Ishikawa (cell line): ENCODE measurements around the gene TIMM50.

Source experiments
- CEBPB ChIP-seq: IDR thresholded peaks from 2 replicates; pipeline ENCODE4 v1.6.1; 2012
- CREB1 ChIP-seq: IDR thresholded peaks from 2 replicates; pipeline ENCODE4 v1.6.1; 2012; ENCODE audit warnings: low read depth
- EGR1 ChIP-seq: IDR thresholded peaks from 2 replicates; pipeline ENCODE4 v1.6.1; 2012
- EP300 ChIP-seq: IDR thresholded peaks from 2 replicates; pipeline ENCODE4 v1.6.1; 2012; ENCODE audit warnings: borderline replicate concordance
- FOXM1 ChIP-seq: IDR thresholded peaks from 2 replicates; pipeline ENCODE4 v1.6.1; 2012; ENCODE audit warnings: low read depth, borderline replicate concordance
- MAX ChIP-seq: IDR thresholded peaks from 2 replicates; pipeline ENCODE4 v1.6.1; 2012
- NFIC ChIP-seq: IDR thresholded peaks from 2 replicates; pipeline ENCODE4 v1.6.1; 2012
- RAD21 ChIP-seq: IDR thresholded peaks from 2 replicates; pipeline ENCODE4 v1.6.1; 2012; ENCODE audit warnings: low read depth
- REST ChIP-seq: IDR thresholded peaks from 2 replicates; pipeline ENCODE4 v1.6.1; 2012; ENCODE audit warnings: low read depth, mild to moderate bottlenecking
- TAF1 ChIP-seq: IDR thresholded peaks from 2 replicates; pipeline ENCODE4 v1.6.1; 2012; ENCODE audit warnings: low read depth, mild to moderate bottlenecking
- TCF12 ChIP-seq: IDR thresholded peaks from 2 replicates; pipeline ENCODE4 v1.6.1; 2012; ENCODE audit warnings: low read depth
- TEAD4 ChIP-seq: IDR thresholded peaks from 2 replicates; pipeline ENCODE4 v1.6.1; 2012
- USF1 ChIP-seq: IDR thresholded peaks from 2 replicates; pipeline ENCODE4 v1.6.1; 2012
- YY1 ChIP-seq: IDR thresholded peaks from 2 replicates; pipeline ENCODE4 v1.6.1; 2012; ENCODE audit warnings: low read depth
- ZBTB7A ChIP-seq: IDR thresholded peaks from 2 replicates; pipeline ENCODE4 v1.6.1; 2012; ENCODE audit warnings: low read depth

The TIMM50 gene

GRCh38 chr19:39473443-39473960, 7.1 kb upstream of the TIMM50 start:
- TF ChIP-seq TAF1 (no peak), ZBTB7A (no peak), RAD21 (no peak), YY1 (no peak), FOXM1 (no peak), NFIC (no peak), EP300 (no peak), USF1 (no peak), CEBPB (no peak)

GRCh38 chr19:39474139-39474620, 6.5 kb upstream of the TIMM50 start:
- TF ChIP-seq RAD21 (peak; percentile 38; the same call in 1 of the 2 replicates), EP300 (no peak)

GRCh38 chr19:39475748-39476147, 4.9 kb upstream of the TIMM50 start:
- no peak for TF ChIP-seq TAF1
- no peak for TF ChIP-seq NFIC
- no peak for TF ChIP-seq TCF12
- TF ChIP-seq CEBPB: no peak
- no peak for TF ChIP-seq REST
- TF ChIP-seq EGR1: no peak
- no peak for TF ChIP-seq EP300
- TF ChIP-seq FOXM1: no peak
- no peak for TF ChIP-seq RAD21
- TF ChIP-seq YY1: no peak
- no peak for TF ChIP-seq USF1
- TF ChIP-seq MAX: no peak
- no peak for TF ChIP-seq CREB1
- no peak for TF ChIP-seq TEAD4
- no peak for TF ChIP-seq ZBTB7A

- TF ChIP-seq CEBPB: no peak
- TF ChIP-seq YY1: no peak
- no peak for TF ChIP-seq EP300
- TF ChIP-seq FOXM1: no peak
- no peak for TF ChIP-seq REST
- TF ChIP-seq CREB1: no peak
- TF ChIP-seq USF1: no peak
- no peak for TF ChIP-seq ZBTB7A
- no peak for TF ChIP-seq TEAD4
- no peak for TF ChIP-seq EGR1
- no peak for TF ChIP-seq TCF12
- no peak for TF ChIP-seq MAX
- TF ChIP-seq TAF1: no peak
- TF ChIP-seq NFIC: no peak
- no peak for TF ChIP-seq RAD21
Measured at GRCh38 chr19:39479916-39480315, 722 bp upstream of the TIMM50 start.

- no peak for TF ChIP-seq RAD21
- no peak for TF ChIP-seq MAX
- TF ChIP-seq USF1: no peak
- no peak for TF ChIP-seq ZBTB7A
Measured at GRCh38 chr19:39481229-39481545, 549 bp downstream of the TIMM50 start.

GRCh38 chr19:39481676-39482075, 1.0 kb downstream of the TIMM50 start:
- TF ChIP-seq EP300: no peak
- TF ChIP-seq ZBTB7A: no peak
- TF ChIP-seq RAD21: no peak
- TF ChIP-seq NFIC: no peak
- no peak for TF ChIP-seq EGR1
- no peak for TF ChIP-seq TCF12
- no peak for TF ChIP-seq TAF1
- TF ChIP-seq YY1: no peak
